ENCODE data around the gene BGN.

DNA sequence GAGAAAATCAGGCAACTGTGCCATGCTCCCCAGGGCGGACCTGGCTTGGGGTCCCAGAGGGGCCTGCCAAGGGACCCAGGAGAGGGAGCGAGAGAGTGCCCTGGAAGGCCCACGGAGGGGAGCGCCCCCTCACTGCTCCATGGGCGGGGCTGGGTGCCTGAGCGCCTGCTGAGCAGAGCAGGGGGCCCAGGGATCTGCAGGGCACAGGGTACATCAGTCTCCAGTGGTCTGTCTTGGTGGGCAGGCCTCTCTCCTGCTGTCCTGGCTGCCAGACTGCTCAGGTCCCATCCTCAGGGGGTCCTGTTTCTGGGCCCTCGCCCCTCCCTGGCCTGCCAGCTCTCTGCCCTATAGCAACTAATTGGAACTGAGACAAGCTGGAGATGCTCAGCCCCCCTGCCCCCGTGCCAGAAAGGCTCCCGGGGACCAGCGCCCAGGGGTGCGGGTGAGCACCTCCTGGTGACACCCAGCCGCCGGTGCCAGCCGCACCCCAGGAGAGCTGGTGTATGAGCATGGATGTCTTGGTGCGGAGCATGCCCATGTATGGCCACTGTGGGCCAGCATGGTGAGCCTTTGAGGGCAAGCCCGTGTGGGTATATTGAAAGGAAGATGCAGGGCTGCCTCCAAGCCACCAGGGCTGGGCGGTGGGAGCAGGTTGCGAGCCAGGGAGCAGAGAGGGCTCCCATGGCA, 1.3 kb downstream of the BGN start:
- TF ChIP-seq MTA3 (IDR thresholded peaks at IDR 0.05; ENCODE audit: borderline replicate concordance, low read length) (no peak), CBFB (IDR thresholded peaks at IDR 0.05; ENCODE audit: low read depth) (no peak), RAD21 (IDR thresholded peaks at IDR 0.05; ENCODE audit: insufficient read depth, low read depth, low read length) (no peak), NRF1 (conservative IDR thresholded peaks at IDR 0.05; ENCODE audit: low read depth, low read length) (no peak), ETV6 (conservative IDR thresholded peaks at IDR 0.05 in 1 of 2, IDR thresholded peaks at IDR 0.05 in 1 of 2; ENCODE audit: borderline replicate concordance in 1 of 2, low read depth in 1 of 2) (no peak), POLR2A (IDR thresholded peaks at IDR 0.05; ENCODE audit: low read depth, low read length) (no peak)
- TF ChIP-seq, protein P1, sequence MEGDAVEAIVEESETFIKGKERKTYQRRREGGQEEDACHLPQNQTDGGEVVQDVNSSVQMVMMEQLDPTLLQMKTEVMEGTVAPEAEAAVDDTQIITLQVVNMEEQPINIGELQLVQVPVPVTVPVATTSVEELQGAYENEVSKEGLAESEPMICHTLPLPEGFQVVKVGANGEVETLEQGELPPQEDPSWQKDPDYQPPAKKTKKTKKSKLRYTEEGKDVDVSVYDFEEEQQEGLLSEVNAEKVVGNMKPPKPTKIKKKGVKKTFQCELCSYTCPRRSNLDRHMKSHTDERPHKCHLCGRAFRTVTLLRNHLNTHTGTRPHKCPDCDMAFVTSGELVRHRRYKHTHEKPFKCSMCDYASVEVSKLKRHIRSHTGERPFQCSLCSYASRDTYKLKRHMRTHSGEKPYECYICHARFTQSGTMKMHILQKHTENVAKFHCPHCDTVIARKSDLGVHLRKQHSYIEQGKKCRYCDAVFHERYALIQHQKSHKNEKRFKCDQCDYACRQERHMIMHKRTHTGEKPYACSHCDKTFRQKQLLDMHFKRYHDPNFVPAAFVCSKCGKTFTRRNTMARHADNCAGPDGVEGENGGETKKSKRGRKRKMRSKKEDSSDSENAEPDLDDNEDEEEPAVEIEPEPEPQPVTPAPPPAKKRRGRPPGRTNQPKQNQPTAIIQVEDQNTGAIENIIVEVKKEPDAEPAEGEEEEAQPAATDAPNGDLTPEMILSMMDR (IDR thresholded peaks at IDR 0.05 in 2 of 3, conservative IDR thresholded peaks at IDR 0.05 in 1 of 3; ENCODE audit: control insufficient read depth in 2 of 3, extremely low read depth in 1 of 3, insufficient read depth in 1 of 3, low read depth in 3 of 3, low read length in 3 of 3): no peak
- TF ChIP-seq, protein P2, sequence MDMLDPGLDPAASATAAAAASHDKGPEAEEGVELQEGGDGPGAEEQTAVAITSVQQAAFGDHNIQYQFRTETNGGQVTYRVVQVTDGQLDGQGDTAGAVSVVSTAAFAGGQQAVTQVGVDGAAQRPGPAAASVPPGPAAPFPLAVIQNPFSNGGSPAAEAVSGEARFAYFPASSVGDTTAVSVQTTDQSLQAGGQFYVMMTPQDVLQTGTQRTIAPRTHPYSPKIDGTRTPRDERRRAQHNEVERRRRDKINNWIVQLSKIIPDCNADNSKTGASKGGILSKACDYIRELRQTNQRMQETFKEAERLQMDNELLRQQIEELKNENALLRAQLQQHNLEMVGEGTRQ (IDR thresholded peaks at IDR 0.05; ENCODE audit: borderline replicate concordance, low read depth, low read length): no peak

All from GM12878 (cell line).